ENCODE results near the gene SOX6.
"Not testable (repeated sequence)": the region's sequence is repeated elsewhere in the genome, so short reads cannot be mapped to it uniquely, and the experiment has no call there.

The SOX6 gene

DNA sequence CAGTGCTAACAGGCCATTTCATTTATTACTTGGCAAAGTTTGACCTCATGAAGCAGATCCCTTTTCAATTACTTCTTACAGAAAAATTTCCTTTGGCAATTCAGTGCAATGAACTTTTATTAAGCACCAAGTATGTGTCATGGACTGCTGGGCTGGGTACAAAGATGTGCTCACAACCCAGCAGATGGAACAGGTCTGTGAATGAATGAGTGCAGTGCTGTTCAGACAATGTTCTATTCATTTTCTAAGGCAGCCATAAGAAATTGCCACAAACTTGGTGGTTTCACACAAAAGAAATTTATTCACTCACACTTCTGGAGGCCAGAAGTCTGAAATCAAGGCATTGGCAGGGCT, 428.5 kb downstream of the SOX6 start:
- Histone ChIP-seq H3K9me3 (no peaks in the 10 kb centered on the region), H3K36me3 (no peaks in the 10 kb centered on the region), H3K27me3 (no peaks in the 10 kb centered on the region), H3K4me3 (ENCODE audit: low read depth in 1 of 2, low read length in 1 of 2) (no peak overlapping the region), H3K4me1 (ENCODE audit: control insufficient read depth in 1 of 2, insufficient read depth in 1 of 2, low read depth in 1 of 2, low read length in 1 of 2) (no peaks in the 10 kb centered on the region), H3K27ac (no peak overlapping the region)
- TF ChIP-seq CTCF (IDR thresholded peaks at IDR 0.05) = no peak

GRCh38 chr11:15927196-15927863, 429.0 kb downstream of the SOX6 start:
- TF ChIP-seq CTCF (IDR thresholded peaks at IDR 0.05) = no peak
- Histone ChIP-seq H3K4me1 (ENCODE audit: control insufficient read depth in 1 of 2, insufficient read depth in 1 of 2, low read depth in 1 of 2, low read length in 1 of 2) (no peaks in the 10 kb centered on the region), H3K9me3 (no peaks in the 10 kb centered on the region)

GRCh38 chr11:15926071-15926470, 430.3 kb downstream of the SOX6 start:
- TF ChIP-seq CTCF (IDR thresholded peaks at IDR 0.05) = no peak
- H3K4me1 ChIP-seq (ENCODE audit: control insufficient read depth in 1 of 2, insufficient read depth in 1 of 2, low read depth in 1 of 2, low read length in 1 of 2) = no peaks in the 10 kb centered on the region
- no peak overlapping the region for H3K27ac ChIP-seq
- H3K4me3 ChIP-seq (ENCODE audit: low read depth in 1 of 2, low read length in 1 of 2) = no peak overlapping the region
- no peaks in the 10 kb centered on the region for H3K27me3 ChIP-seq
- H3K36me3 ChIP-seq = no peaks in the 10 kb centered on the region
- H3K9me3 ChIP-seq = no peaks in the 10 kb centered on the region

More at GRCh38 chr11:15927196-15927863, 429.0 kb downstream of the SOX6 start:
- Histone ChIP-seq H3K27me3 (no peaks in the 10 kb centered on the region), H3K4me3 (ENCODE audit: low read depth in 1 of 2, low read length in 1 of 2) (no peak overlapping the region), H3K36me3 (no peaks in the 10 kb centered on the region), H3K27ac (no peak overlapping the region)

DNA sequence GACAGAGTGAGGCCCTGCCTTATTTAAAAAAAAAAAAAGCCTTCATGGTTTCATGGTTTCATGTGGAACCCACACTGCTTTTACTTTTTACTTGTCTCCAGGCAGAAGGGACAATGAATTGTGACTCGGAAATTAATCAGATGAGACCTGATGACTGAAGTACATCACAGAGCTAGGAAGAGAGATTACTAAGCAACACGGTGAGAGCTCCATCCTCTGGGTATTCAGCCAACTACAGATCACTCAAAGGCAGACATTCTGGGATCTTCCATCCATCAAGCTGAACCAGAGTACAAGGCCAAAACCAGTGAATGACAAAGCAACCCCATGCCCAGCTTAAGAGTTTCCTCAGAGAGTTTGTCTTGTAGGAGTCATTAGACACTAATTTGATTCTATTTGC, 433.2 kb downstream of the SOX6 start:
- Histone ChIP-seq H3K27me3 (no peaks in the 10 kb centered on the region), H3K27ac (no peak overlapping the region)

DNA sequence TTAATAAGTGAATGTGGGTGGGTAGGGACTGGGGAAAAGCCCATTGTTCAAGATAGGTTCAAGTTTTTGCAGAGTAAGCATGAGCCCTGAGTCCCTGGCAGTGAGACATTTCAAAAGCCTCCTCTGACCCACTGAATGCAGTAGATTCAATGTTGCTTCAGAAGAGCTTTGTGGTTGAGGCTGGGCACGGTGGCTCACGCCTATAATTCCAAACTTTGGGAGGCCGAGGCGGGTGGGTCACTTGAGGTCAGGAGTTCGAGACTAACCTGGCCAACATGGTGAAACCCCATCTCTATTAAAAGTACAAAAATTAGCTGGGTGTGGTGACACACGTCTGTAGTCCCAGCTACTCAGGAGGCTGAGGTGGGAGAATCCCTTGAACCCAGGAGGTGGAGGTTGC, 433.6 kb downstream of the SOX6 start:
- H3K4me1 ChIP-seq (ENCODE audit: control insufficient read depth in 1 of 2, insufficient read depth in 1 of 2, low read depth in 1 of 2, low read length in 1 of 2); H3K36me3 ChIP-seq; H3K9me3 ChIP-seq; H3K4me3 ChIP-seq (ENCODE audit: low read depth in 1 of 2, low read length in 1 of 2); H3K27me3 ChIP-seq; H3K27ac ChIP-seq: not testable (repeated sequence)

More for the DNA sequence above, 433.2 kb downstream of the SOX6 start:
- TF ChIP-seq CTCF (IDR thresholded peaks at IDR 0.05) = no peak
- no peak overlapping the region for H3K4me3 ChIP-seq (ENCODE audit: low read depth in 1 of 2, low read length in 1 of 2)
- H3K36me3 ChIP-seq = no peaks in the 10 kb centered on the region
- H3K4me1 ChIP-seq (ENCODE audit: control insufficient read depth in 1 of 2, insufficient read depth in 1 of 2, low read depth in 1 of 2, low read length in 1 of 2) = no peaks in the 10 kb centered on the region
- H3K9me3 ChIP-seq = no peaks in the 10 kb centered on the region

GRCh38 chr11:15920856-15921629, 435.3 kb downstream of the SOX6 start:
- Histone ChIP-seq H3K36me3 (no peaks in the 10 kb centered on the region), H3K27ac (no peak overlapping the region), H3K4me1 (ENCODE audit: control insufficient read depth in 1 of 2, insufficient read depth in 1 of 2, low read depth in 1 of 2, low read length in 1 of 2) (no peaks in the 10 kb centered on the region), H3K9me3 (no peaks in the 10 kb centered on the region), H3K27me3 (no peaks in the 10 kb centered on the region), H3K4me3 (ENCODE audit: low read depth in 1 of 2, low read length in 1 of 2) (no peak overlapping the region)
- TF ChIP-seq CTCF (IDR thresholded peaks at IDR 0.05) = no peak
